SKM-1 treated with dmso at 0.1 percent for 144 hours (cell line): Measurements from ENCODE around the gene RGN.
"Not testable (repeated sequence)": the region's sequence is repeated elsewhere in the genome, so short reads cannot be mapped to it uniquely, and the experiment has no call there.

Experiments used
- DNase-seq: peaks from one replicate; lab custom pipeline; 2025; ENCODE audit not compliant: unreplicated experiment; lab: John Stamatoyannopoulos, UW

RGN gene

DNA sequence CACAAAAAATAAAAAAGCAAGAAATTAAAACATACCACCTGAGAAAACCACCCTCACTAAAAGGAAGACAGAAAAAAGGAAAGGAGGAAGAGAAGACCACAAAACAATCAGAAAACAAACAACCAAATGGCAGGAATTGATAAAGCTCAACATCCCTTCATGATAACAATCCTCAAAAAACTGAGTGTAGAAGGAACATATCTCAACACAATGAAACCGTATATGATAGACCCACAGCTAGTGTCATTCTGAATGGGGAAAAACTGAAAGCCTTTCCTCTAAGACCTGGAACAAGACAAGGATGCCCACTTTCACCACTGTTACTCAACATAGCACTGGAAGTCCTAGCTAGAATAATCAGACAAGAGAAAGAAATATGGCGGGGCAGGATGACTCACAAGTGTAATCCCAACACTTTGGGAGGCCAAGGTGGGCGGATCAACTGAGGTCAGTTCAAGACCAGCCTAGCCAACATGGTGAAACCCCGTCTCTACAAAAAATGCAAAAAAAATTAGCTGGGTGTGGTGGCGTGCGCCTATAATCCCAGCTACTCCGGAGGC lies 38.4 kb downstream of the RGN start:
- DNase-seq, result not testable (repeated sequence)

DNA sequence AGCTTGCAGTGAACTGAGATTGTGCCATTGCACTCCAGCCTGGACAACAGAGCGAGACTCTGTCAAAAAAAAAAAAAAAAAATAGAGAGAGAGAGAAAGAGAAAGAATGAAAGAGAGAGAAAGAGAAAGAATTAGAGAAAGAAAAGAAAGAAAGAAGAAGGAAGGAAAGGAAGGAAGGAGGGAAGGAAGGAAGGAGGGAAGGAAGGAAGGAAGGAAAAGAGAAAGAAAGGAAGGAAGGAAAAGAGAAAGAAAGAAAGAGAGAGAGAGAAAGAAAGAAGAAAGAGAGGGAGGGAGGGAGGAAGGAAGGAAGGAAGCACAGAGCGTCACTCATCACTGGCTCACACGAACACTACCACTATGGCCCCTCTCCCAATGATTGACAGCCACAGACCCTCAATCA lies 46.2 kb downstream of the RGN start:
- not testable (repeated sequence) for DNase-seq

DNA sequence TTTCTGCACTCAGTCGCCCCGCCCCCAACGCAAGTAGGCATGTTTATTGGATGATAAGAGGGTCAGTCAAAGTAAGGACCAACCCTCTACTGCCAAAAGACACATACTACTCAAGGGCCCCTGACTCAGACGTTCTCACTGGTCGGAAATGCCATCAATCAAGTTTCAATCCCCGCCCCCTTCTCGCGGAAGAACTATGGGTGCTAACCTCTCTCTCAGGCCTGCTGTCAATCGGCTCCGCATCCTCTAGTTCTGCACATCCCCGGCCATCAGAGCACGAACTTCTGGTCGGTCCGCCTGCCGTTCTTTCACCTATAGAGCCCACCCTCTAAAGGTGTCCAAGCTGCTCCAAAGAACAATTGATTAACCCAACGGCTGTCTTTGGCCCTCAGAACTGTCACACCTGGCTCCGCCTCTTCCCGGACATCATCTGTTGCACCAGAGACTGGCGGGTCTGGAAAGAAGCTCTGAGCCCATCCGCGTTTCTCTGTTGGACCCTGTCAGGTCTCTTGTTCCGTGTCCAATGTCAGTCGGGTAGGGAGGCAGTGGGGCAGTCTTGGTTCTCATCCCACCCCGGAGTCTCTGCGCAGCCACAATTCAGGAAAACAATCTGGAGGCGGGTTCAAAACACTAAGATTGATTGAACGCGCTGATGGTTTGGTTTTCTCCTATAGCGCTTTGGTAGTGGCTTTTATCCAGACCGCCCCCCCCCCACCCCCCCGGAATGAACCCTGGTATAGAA lies 51.1 kb downstream of the RGN start:
- peak; percentile 84 for DNase-seq

DNA sequence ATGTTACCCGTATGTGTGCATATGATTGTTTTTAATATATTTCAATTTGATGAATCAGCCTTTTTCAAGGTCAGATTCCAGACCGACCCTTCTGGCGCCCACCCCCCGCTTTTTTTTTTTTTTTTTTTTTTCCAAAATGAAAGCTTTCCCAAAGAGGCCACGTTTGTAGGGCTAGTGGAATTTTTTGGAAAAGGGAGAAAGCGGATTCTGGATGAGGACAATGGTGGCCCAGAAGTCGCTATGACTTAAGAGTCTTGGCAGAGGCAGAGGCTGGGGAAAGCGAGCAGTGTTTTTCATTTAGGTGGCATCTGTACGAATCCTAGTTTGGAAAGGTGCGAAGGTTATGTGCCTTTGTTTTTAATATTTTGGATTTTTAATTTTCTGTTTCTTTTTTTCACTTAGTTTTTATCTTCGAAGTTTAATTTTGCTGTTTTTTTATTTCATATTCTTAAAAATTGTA lies 51.7 kb downstream of the RGN start:
- DNase-seq, result no peak

DNA sequence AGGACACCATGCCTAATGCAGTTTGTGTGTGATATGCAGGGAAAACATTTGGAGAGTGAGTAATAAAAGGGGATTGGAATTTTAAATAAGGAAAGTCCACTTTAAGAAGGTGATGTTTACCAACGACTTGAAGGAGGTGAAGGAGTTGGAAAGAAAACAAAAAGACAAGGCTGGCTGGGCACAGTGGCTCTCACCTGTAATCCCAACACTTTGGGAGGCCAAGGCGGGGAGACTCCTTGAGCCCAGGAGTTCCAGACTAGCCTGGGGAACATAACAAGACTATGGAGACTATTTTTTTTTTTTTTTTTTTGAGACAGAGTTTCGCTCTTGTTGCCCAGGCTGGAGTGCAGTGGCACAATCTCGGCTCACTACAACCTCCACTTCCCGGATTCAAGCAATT lies 55.2 kb downstream of the RGN start:
- no peak for DNase-seq

DNA sequence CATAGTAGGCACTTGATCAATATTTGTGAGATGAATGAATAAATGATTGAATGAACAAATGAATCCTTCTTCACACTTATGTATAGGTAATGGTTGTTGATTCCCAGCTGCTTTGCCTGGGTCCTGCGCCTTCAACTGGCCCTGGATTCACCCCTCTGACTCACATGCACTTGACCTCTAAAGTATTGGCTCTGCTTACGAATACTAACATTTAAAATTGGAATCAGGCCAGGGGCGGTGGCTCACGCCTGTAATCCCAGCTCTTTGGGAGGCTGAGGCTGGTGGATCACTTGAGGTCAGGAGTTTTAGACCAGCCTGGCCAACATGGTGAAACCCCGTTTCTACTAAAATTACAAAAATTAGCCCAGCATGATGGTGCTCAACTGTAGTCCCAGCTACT lies 57.4 kb downstream of the RGN start:
- not testable (repeated sequence) for DNase-seq

DNA sequence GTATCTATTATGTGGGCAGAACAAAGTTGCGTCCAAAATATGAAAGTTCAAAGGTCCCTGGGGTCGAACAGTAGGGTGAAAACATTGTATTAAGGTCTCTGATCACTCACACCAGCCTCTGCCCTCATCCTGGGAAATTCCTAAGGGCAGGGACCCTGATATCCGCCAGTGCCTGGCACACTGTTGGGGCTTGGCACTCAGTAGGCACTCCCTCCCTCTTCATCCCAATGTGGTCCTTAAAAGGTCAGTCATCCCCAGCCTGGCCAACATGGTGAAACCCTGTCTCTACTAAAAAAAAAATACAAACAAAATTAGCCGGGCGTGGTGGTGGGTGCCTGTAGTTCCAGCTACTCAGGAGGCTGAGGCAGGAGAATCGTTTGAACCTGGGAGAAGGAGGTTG lies 59.9 kb downstream of the RGN start:
- no peak for DNase-seq
